Measurements from ENCODE around the gene CD4.

Gene CD4

DNA sequence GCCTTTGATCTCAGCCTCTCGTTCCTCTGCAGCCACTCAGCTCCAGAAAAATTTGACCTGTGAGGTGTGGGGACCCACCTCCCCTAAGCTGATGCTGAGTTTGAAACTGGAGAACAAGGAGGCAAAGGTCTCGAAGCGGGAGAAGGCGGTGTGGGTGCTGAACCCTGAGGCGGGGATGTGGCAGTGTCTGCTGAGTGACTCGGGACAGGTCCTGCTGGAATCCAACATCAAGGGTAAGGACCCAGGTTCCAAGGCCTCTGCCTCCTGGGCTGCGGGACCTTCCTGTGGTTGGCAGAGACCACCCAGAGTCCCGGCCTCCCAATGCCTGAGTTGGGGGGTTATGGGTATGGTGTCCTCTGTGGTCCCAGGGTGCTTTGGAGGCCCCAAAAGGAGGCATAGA, 27.8 kb downstream of the CD4 start:
- no peak for DNase-seq

DNA sequence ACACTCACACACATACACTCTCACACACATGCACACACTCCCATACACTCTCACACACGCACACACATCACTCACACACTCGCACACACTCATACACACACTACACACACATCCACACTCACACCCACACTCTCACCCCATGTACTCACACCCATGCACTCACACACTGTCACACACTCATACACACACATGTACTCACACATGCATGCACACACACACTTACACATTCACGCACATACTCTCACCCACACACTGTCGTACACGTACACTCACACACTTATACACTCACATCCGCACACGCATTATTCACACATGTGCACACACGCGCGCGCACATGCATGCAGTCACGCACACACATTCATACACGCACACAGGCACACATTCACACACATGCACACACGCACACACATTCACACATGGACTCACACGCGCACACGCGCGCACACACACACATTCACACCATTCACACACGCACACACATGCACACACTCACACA, 28.4 kb downstream of the CD4 start:
- no peak for DNase-seq

- DNase-seq, result no peak
Measured at GRCh38 chr12:6818222-6818621, 28.9 kb downstream of the CD4 start.

DNA sequence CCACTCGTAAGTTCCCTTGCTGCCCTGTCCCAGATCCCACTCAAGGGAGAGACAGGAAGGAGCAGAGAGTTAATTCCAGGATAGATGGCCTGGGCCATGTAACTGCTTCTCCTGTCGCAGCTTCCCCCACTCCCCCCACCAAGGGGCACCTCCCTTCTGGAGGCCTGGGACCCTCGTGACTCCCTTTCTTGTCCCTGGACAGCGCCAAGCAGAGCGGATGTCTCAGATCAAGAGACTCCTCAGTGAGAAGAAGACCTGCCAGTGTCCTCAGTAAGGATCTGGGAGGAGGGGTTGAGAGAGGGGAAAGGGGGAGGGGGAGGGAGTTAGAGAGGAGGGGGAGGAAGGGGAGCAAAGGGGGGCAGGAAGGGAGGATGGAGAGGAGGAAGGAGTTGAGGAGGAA, 29.3 kb downstream of the CD4 start:
- no peak for DNase-seq

GRCh38 chr12:6819106-6820030, 30.0 kb downstream of the CD4 start:
- DNase-seq, result no peak

DNA sequence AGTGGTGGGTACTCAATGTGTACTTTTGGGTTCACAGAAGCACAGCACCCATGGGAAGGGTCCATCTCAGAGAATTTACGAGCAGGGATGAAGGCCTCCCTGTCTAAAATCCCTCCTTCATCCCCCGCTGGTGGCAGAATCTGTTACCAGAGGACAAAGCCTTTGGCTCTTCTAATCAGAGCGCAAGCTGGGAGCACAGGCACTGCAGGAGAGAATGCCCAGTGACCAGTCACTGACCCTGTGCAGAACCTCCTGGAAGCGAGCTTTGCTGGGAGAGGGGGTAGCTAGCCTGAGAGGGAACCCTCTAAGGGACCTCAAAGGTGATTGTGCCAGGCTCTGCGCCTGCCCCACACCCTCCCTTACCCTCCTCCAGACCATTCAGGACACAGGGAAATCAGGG, 30.8 kb downstream of the CD4 start:
- DNase-seq, result no peak

- DNase-seq, result no peak
Measured at GRCh38 chr12:6821591-6822425, 32.5 kb downstream of the CD4 start, which contains the start of gene GPR162. Gene GPR162, plus strand, starts transcription at chr12:6821821. Its CDS starts 2,078 bp downstream, at chr12:6823899.

GRCh38 chr12:6822426-6823135, 33.3 kb downstream of the CD4 start:
- DNase-seq, result no peak

DNA sequence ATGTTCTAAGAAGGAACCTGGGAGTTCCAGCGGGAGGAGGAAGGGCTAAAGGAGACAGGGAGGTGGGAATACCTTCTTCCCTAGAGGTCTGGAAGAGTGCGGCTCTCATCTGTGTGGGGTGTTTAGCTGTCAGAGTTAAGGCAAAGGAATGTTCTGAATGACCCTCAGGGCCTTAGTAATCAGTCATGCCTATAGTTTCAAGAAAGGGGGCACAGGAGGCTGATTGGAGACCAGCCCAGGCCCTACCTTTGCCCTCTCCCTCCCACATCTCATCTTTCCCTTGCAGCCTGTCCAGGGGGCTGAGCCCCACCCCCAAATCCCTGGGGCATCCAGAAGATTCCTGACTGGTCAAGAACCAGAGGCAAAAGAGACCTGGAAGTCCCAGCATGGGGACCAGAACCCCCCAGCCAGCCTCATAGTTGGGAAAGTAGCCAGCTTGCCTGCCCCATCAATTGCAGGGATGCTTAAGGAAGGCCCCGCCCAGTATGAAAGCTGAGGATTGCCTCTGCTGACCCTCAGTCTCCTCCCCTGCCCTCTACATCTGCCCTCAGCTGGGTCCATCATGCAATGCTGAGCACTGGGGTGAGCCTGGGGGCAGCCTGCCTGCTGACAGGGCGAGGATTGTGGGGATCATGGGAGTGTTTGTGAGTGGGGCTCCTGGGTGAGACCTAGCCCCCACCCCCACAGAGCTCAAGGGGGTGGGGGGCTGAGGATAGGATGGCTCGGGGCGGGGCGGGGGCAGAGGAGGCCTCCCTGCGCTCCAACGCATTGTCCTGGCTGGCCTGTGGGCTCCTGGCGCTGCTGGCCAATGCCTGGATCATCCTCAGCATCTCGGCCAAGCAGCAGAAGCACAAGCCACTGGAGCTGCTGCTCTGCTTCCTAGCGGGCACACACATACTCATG, 34.1 kb downstream of the CD4 start:
- no peak for DNase-seq

- no peak for DNase-seq
Measured at GRCh38 chr12:6824085-6824775, 34.9 kb downstream of the CD4 start.

- DNase-seq, result no peak
Measured at GRCh38 chr12:6824901-6825381, 35.6 kb downstream of the CD4 start.

DNA sequence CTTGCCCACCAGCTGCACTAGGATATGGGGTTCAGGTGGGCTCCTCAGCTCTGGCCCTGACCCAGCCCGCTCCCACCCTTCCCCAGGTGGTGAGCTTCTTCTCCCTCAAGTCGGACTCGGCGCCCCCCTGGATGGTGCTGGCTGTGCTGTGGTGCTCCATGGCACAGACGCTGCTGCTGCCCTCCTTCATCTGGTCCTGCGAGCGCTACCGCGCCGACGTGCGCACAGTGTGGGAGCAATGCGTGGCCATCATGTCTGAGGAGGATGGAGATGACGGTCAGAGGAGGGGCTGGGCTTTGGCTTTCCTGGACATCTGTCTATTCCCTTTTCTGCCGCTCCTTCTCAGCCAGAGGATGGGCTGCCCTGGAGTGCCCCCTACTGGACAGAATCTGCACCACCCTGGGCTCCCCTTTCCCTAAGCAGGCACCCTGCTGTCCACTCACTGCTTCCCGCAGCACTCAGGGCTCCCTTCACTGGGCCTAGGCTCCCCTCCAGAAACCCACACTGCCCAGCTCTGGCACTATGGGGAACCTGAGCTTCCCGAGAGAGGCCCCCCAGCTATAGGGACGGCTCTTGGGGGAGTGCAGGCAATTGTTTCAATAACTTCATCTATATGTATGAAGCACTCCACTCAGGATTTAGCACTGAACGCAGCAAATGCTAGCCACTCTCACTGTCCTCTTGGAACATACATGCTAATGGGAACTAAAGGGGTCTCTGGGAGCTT, 36.2 kb downstream of the CD4 start:
- no peak for DNase-seq

DNA sequence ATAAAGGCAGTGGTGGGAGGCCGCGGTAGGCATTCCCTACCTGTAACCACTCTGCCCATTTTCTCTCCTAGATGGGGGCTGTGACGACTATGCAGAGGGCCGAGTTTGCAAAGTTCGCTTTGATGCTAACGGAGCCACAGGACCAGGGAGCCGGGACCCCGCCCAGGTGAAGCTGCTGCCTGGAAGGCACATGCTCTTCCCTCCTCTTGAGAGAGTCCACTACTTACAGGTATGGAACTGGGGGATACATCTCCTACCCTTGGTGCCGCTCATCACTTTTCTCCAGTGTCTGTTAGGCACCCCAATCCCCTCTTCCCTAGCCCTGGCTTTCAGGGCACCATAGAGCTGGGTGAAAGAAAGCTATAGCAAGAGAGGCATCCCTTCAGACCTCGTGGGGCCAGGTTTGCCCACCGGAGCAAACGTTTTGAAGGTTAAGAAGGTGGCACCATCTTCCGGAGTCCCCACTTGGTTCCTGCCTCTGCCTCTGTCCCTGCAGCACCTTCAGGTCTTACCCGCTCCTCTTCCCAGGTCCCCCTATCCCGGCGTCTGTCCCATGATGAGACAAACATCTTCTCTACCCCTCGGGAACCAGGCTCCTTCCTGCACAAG, 36.9 kb downstream of the CD4 start:
- DNase-seq, result no peak

- no peak for DNase-seq
Measured at GRCh38 chr12:6826734-6827436, 37.6 kb downstream of the CD4 start.

- peak; percentile 40 for DNase-seq
Measured at GRCh38 chr12:6827437-6827911, 38.1 kb downstream of the CD4 start.

GRCh38 chr12:6827982-6828780, 38.9 kb downstream of the CD4 start, which contains the start of gene P3H3:
Gene P3H3, plus strand, starts transcription at chr12:6828407. Its CDS starts 34 bp downstream, at chr12:6828441.
- no peak for DNase-seq

DNA sequence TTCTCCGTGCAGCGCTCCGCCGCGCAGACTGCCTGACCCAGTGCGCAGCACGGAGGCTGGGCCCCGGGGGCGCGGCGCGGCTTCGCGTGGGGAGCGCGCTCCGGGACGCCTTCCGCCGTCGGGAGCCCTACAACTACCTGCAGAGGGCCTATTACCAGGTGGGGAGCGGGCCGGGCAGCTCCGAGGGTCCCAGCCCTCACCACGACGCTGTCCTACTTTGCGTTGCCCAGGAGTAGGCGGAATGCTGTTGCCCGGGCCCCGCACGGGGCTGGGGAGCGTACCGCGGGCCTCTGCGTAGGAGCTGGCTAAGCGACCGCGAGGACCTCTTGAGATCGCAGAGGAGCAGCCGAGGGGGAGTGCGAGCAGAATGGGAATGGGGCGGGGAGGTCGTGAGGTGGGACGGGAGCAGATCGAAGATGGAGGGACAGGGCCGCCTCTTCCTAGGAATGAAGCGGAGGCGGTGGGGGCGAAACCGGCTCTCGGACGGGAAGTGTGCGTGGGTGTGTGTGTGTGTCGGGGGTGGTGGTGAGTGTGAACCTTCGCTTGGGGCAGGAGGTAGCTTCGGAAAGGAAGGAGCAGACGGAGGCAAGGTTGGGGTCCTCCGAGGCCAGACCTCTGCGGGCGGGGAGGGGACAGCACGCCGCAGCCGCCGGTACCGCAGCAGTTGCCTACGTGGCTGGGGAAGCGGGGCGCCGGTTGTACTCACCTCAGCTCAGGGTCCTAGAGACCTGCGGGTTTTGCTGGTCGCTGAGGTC, 39.6 kb downstream of the CD4 start:
- no peak for DNase-seq

All from SHP77 treated with DMSO at 0.1 percent for 48 hours (cell line).